Lung (tissue), 12 donors: ENCODE results near the gene PTGFRN. TPM values are rescaled to one million over a fixed set of nuclear protein-coding genes. Genes with fewer than 3 reads are reported as not detected.

Experiments used
- ATAC-seq: fragments of 200-7000 bp; cut with Tn5 transposase; one replicate; pipeline ENCODE4 v1.9.1; 2020; ENCODE audit warnings: moderate number of reproducible peaks; ENCODE audit not compliant: insufficient read depth, low FRiP score
- DNase-seq, 3 donors: peaks; one replicate each; pipeline ENCODE4 v3.0.0-alpha.2; 2013 to 2017
- H3K27ac ChIP-seq, 2 donors: one replicate each; pipeline ENCODE4 v1.5.1; 2013; ENCODE audit warnings: mild to moderate bottlenecking in 2 of 2, moderate library complexity in 2 of 2, control low read depth in 1 of 2, inconsistent platforms in 1 of 2, low read depth in 1 of 2, low read length in 1 of 2
- H3K27me3 ChIP-seq, 3 donors: one replicate each; pipeline ENCODE4 v1.5.1; 2013; ENCODE audit warnings: low read length in 2 of 3; ENCODE audit not compliant: control insufficient read depth in 3 of 3, insufficient read depth in 3 of 3
- H3K36me3 ChIP-seq, 4 donors: one replicate each; pipeline ENCODE4 v1.5.1; 2013; ENCODE audit warnings: low read length in 4 of 4, mild to moderate bottlenecking in 1 of 4, moderate library complexity in 1 of 4; ENCODE audit not compliant: control insufficient read depth in 4 of 4, insufficient read depth in 4 of 4
- H3K4me1 ChIP-seq, 5 donors: one replicate each; pipeline ENCODE4 v1.5.1; 2013; ENCODE audit warnings: low read length in 5 of 5, mild to moderate bottlenecking in 2 of 5, moderate library complexity in 1 of 5; ENCODE audit not compliant: control insufficient read depth in 5 of 5, insufficient read depth in 5 of 5
- H3K4me3 ChIP-seq: one replicate; pipeline ENCODE4 v1.5.1; 2013; ENCODE audit warnings: mild to moderate bottlenecking, control low read depth, moderate library complexity
- H3K9ac ChIP-seq, 2 donors: one replicate each; pipeline ENCODE4 v1.5.1; 2013; ENCODE audit warnings: low read length in 2 of 2, control low read depth in 1 of 2; ENCODE audit not compliant: insufficient read depth in 1 of 2
- H3K9me3 ChIP-seq, 4 donors: one replicate each; pipeline ENCODE4 v1.5.1; 2013; ENCODE audit warnings: low read length in 3 of 4, mild to moderate bottlenecking in 1 of 4, moderate library complexity in 1 of 4; ENCODE audit not compliant: control insufficient read depth in 4 of 4, insufficient read depth in 3 of 4
- whole genome bisulfite sequencing, 2 donors: extraction: QIAGEN DNeasy Blood & Tissue Kit; methylation state at CpG; one replicate each; pipeline ENCODE4 v1.1.7; 2013; 5-methylcytosine and 5-hydroxymethylcytosine counted together
- polyA plus RNA-seq, 2 donors: library from polyadenylated mRNA; stranded (reverse); fragments of 200-250 nt; gene quantifications; one replicate each; pipeline ENCODE4 v1.2.1, GENCODE V29; 2013
- total RNA-seq, 2 donors: library from RNA; depleted of rRNA in 1 of 2; stranded (reverse); fragments of >200 nt in 1 of 2; gene quantifications; one replicate each; pipeline ENCODE4 v1.2.1, GENCODE V29; 2014 to 2021
- TF ChIP-seq, protein P1 (sequence below): IDR thresholded peaks from 2 replicates; pipeline ENCODE4 v1.5.1; 2012; ENCODE audit warnings: mild to moderate bottlenecking; ENCODE audit errors: control extremely low read depth, extremely low read depth
- donor health status: control.
- donor health status: control.
- donor health status: Bipolar disorder and iron deficiency.
- donor health status: healthy.
- donor health status: DM: yes; HTN: yes; CAD: no.

Gene PTGFRN
- total and polyA plus RNA-seq, 4 donors, result 8.0 to 51.7 (median 24.9) TPM

DNA sequence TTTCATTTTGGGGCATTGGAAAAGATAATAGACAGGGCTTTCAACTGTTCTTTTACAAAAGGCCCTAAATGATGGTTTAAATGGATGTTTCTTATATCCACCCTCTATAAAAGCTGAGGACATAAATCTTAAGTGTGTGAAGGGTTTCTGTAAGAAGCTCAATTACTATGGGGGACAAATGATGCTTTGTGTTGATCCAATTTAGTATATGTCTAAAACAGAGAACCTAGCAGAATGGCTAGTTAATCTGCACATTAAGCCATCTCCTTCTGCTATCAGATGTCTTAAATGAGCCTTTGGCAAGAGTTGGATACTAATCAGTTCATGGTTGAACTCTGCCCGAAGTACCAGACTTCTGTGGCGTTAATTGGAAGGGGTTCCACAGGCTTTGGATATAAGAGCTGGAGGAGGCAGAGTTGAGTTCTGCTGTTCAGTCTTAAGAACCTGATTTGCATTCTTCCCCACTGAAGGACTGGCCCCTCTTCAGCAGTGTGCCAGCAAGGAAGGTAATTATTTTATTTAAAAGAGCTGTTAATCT, 43.1 kb downstream of the PTGFRN start:
- DNase-seq (no peak), ATAC-seq (no peak)
- H3K27me3 ChIP-seq, result no peaks in the 10 kb centered on the region
- H3K9me3 ChIP-seq, result no peaks in the 10 kb centered on the region
- TF ChIP-seq, protein P1, sequence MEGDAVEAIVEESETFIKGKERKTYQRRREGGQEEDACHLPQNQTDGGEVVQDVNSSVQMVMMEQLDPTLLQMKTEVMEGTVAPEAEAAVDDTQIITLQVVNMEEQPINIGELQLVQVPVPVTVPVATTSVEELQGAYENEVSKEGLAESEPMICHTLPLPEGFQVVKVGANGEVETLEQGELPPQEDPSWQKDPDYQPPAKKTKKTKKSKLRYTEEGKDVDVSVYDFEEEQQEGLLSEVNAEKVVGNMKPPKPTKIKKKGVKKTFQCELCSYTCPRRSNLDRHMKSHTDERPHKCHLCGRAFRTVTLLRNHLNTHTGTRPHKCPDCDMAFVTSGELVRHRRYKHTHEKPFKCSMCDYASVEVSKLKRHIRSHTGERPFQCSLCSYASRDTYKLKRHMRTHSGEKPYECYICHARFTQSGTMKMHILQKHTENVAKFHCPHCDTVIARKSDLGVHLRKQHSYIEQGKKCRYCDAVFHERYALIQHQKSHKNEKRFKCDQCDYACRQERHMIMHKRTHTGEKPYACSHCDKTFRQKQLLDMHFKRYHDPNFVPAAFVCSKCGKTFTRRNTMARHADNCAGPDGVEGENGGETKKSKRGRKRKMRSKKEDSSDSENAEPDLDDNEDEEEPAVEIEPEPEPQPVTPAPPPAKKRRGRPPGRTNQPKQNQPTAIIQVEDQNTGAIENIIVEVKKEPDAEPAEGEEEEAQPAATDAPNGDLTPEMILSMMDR, result no peak
- H3K4me1 ChIP-seq, result peaks cover 0 to 11% (median 3%) of the 10 kb centered on the region in 5 donors
- WGBS, 2 donors, result 67 to 93% methylated on average over 2 of the region's 2 CpGs
- H3K4me3 ChIP-seq, result no peak overlapping the region
- no peak overlapping the region for H3K27ac ChIP-seq
- H3K9ac ChIP-seq, result no peak overlapping the region
- peaks cover 0 to 4% (median under 1%) of the 10 kb centered on the region in 4 donors for H3K36me3 ChIP-seq

DNA sequence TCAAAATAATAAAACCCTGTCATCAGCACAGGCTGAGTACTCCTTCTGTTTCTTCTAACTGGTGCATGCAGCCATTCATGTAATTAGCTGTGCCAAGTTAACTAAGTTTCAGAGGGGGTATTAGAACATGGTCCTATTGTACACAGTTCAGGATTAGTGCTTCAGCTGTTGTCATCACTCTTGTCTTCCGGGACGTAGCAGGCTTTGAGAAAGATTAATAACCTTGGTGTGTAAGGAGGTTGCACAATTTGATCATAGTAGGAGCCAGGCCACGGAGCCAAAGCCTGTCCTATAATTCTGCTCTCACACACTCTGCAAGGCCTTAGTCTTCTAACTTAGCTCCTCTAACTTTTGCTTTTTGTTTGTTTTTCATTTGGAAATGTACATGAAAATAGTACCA, 44.7 kb downstream of the PTGFRN start:
- Histone ChIP-seq H3K36me3 (peaks cover 0 to under 1% (median 0%) of the 10 kb centered on the region in 4 donors), H3K4me1 (peaks cover 0 to 11% (median 3%) of the 10 kb centered on the region in 5 donors), H3K9ac (no peak overlapping the region), H3K27me3 (no peaks in the 10 kb centered on the region), H3K4me3 (no peak overlapping the region), H3K9me3 (no peaks in the 10 kb centered on the region), H3K27ac (no peak overlapping the region)
- peak in 1 of 3 donors; percentile 32 for DNase-seq
- 79 to 85% methylated on average over 3 of the region's 3 CpGs for WGBS, 2 donors
- TF ChIP-seq, protein P1, result no peak
- ATAC-seq, result no peak

DNA sequence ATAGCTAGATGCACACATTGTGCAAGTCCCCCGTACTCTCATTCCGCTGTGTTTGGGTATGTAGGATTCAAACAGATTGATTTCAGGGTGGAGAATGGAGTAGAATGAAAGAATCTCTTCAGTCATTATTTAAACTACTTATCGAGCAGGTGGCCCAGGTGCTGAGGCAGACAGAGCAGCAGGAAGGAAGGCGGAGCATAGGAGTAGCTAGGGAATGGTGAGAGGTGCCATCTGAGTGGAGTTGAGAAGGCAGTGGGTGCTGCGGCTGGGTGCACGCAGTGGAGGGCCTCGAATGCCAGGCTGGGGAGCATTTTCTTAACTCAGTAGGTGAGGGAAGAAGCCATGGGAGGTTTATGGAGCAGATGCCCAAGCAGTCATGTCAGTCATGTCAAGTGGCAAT, 46.7 kb downstream of the PTGFRN start:
- TF ChIP-seq, protein P1, result no peak
- 75 to 91% methylated on average over 7 of the region's 7 CpGs for WGBS, 2 donors
- Histone ChIP-seq H3K36me3 (no peaks in the 10 kb centered on the region), H3K27me3 (no peaks in the 10 kb centered on the region), H3K4me3 (no peak overlapping the region), H3K9me3 (no peaks in the 10 kb centered on the region), H3K27ac (no peak overlapping the region), H3K4me1 (peaks cover 0 to 3% (median 2%) of the 10 kb centered on the region in 5 donors), H3K9ac (no peak overlapping the region)
- no peak for ATAC-seq
- peak in 1 of 3 donors; percentile 21 for DNase-seq

DNA sequence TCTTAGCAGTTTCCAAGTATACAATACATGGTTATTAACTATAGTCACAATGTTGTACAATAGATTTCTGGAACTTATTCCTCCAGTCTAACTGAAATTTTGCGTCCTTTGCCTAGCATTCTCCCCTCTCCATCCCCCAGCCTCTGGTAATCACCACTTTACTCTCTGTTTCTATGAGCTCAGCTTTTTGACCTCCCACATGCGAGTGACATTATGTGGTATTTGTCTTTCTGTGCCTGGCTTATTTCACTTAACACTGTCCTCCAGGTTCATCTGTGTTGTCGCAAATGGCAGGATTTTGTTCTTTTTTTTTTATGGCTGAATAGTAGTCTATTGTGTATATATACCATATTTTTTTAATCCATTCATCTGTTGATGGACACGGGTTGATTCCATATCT, 47.9 kb downstream of the PTGFRN start:
- WGBS, 2 donors, result 92 to 98% methylated on average over 4 of the region's 4 CpGs
- Histone ChIP-seq H3K4me3 (no peak overlapping the region), H3K9ac (no peak overlapping the region), H3K27me3 (no peaks in the 10 kb centered on the region), H3K36me3 (peaks cover 0 to 2% (median 0%) of the 10 kb centered on the region in 4 donors), H3K4me1 (peaks cover 0 to 3% (median 2%) of the 10 kb centered on the region in 5 donors), H3K9me3 (no peaks in the 10 kb centered on the region), H3K27ac (no peak overlapping the region)
- TF ChIP-seq, protein P1, result no peak
- DNase-seq (no peak), ATAC-seq (no peak)
